ENCODE data around the gene SLC35F3.
"Not testable (repeated sequence)": the region's sequence is repeated elsewhere in the genome, so short reads cannot be mapped to it uniquely, and the experiment has no call there.

Gene SLC35F3

GRCh38 chr1:234208791-234209190 is 304.3 kb downstream of the SLC35F3 start:
- no peak overlapping the region for H3K4me2 ChIP-seq (ENCODE audit: insufficient read depth, low read length, poor library complexity, severe bottlenecking)
- no peak overlapping the region for H3K9ac ChIP-seq (ENCODE audit: low read depth, low read length, poor library complexity)

GRCh38 chr1:234210429-234210828 is 306.0 kb downstream of the SLC35F3 start:
- H3K9me3 ChIP-seq (replicated peaks in 1 of 2; ENCODE audit: control insufficient read depth in 2 of 2, insufficient read depth in 1 of 2, low read depth in 1 of 2, low read length in 2 of 2); H4K8ac ChIP-seq (ENCODE audit: low read depth, low read length); H2AK5ac ChIP-seq (ENCODE audit: low read depth, low read length); H2BK120ac ChIP-seq (ENCODE audit: low read depth, low read length); H3K4ac ChIP-seq (ENCODE audit: low read length); H3K4me2 ChIP-seq (ENCODE audit: insufficient read depth, low read length, poor library complexity, severe bottlenecking); H3K4me3 ChIP-seq (ENCODE audit: low read length in 2 of 2); H4K91ac ChIP-seq (ENCODE audit: low read depth, low read length, poor library complexity); H2BK15ac ChIP-seq (ENCODE audit: low read length); H3K79me1 ChIP-seq (ENCODE audit: low read depth, low read length); H3K27ac ChIP-seq (replicated peaks; ENCODE audit: low read length); H2BK12ac ChIP-seq (ENCODE audit: low read length); H2BK5ac ChIP-seq (ENCODE audit: low read length); H2AFZ ChIP-seq (ENCODE audit: low read length); DNase-seq (ENCODE audit: low spot score); H3K4me1 ChIP-seq (ENCODE audit: control insufficient read depth in 2 of 2, insufficient read depth in 1 of 2, low read depth in 1 of 2, low read length in 2 of 2); H3K14ac ChIP-seq (ENCODE audit: low read length); H3K18ac ChIP-seq (ENCODE audit: low read length); H3K36me3 ChIP-seq (replicated peaks in 1 of 2; ENCODE audit: control insufficient read depth in 2 of 2, insufficient read depth in 2 of 2, low read length in 2 of 2); H3K23ac ChIP-seq (ENCODE audit: low read depth, low read length, poor library complexity); H3K9ac ChIP-seq (ENCODE audit: low read depth, low read length, poor library complexity): not testable (repeated sequence)
- no CpG with 5 or more reads among the region's 1 CpG for whole genome bisulfite sequencing, 2 donors (ENCODE audit: extremely low coverage in 2 of 2, insufficient read length in 2 of 2, insufficient replicate concordance in 1 of 2)
- H3K27me3 ChIP-seq (ENCODE audit: control insufficient read depth in 3 of 3, insufficient read depth in 3 of 3, low read depth in 1 of 3, low read length in 3 of 3): peaks cover 2 to 28% (median 26%) of the 10 kb centered on the region in 3 experiments

More at GRCh38 chr1:234208791-234209190, 304.3 kb downstream of the SLC35F3 start:
- Histone ChIP-seq H3K79me1 (ENCODE audit: low read depth, low read length) (no peaks in the 10 kb centered on the region), H3K4me1 (ENCODE audit: control insufficient read depth in 2 of 2, insufficient read depth in 1 of 2, low read depth in 1 of 2, low read length in 2 of 2) (peaks cover 0 to 2% of the 10 kb centered on the region in 2 donors), H3K27me3 (ENCODE audit: control insufficient read depth in 3 of 3, insufficient read depth in 3 of 3, low read depth in 1 of 3, low read length in 3 of 3) (peaks cover 0 to 11% (median 9%) of the 10 kb centered on the region in 3 experiments), H2BK120ac (ENCODE audit: low read depth, low read length) (no peak overlapping the region), H2AFZ (ENCODE audit: low read length) (no peak overlapping the region), H3K18ac (ENCODE audit: low read length) (no peak overlapping the region), H3K14ac (ENCODE audit: low read length) (no peak overlapping the region), H4K8ac (ENCODE audit: low read depth, low read length) (no peak overlapping the region), H2BK15ac (ENCODE audit: low read length) (no peak overlapping the region), H3K9me3 (replicated peaks in 1 of 2; ENCODE audit: control insufficient read depth in 2 of 2, insufficient read depth in 1 of 2, low read depth in 1 of 2, low read length in 2 of 2) (peaks cover 0 to 2% of the 10 kb centered on the region in 2 donors), H3K4ac (ENCODE audit: low read length) (no peak overlapping the region), H2AK5ac (ENCODE audit: low read depth, low read length) (no peak overlapping the region), H3K36me3 (replicated peaks in 1 of 2; ENCODE audit: control insufficient read depth in 2 of 2, insufficient read depth in 2 of 2, low read length in 2 of 2) (no peaks in the 10 kb centered on the region), H2BK12ac (ENCODE audit: low read length) (no peak overlapping the region), H3K27ac (replicated peaks; ENCODE audit: low read length) (no peak overlapping the region), H4K91ac (ENCODE audit: low read depth, low read length, poor library complexity) (no peak overlapping the region), H2BK5ac (ENCODE audit: low read length) (no peak overlapping the region), H3K4me3 (ENCODE audit: low read length in 2 of 2) (no peak overlapping the region), H3K23ac (ENCODE audit: low read depth, low read length, poor library complexity) (no peak overlapping the region)
- WGBS, 2 donors (ENCODE audit: extremely low coverage in 2 of 2, insufficient read length in 2 of 2, insufficient replicate concordance in 1 of 2): no CpG with 5 or more reads among the region's 1 CpG
- no peak for DNase-seq (ENCODE audit: low spot score)

GRCh38 chr1:234211855-234212254 is 307.4 kb downstream of the SLC35F3 start:
- not testable (repeated sequence) for H3K4ac ChIP-seq (ENCODE audit: low read length); H3K27ac ChIP-seq (replicated peaks; ENCODE audit: low read length); H3K4me1 ChIP-seq (ENCODE audit: control insufficient read depth in 2 of 2, insufficient read depth in 1 of 2, low read depth in 1 of 2, low read length in 2 of 2); H3K14ac ChIP-seq (ENCODE audit: low read length); H3K9me3 ChIP-seq (replicated peaks in 1 of 2; ENCODE audit: control insufficient read depth in 2 of 2, insufficient read depth in 1 of 2, low read depth in 1 of 2, low read length in 2 of 2); H3K23ac ChIP-seq (ENCODE audit: low read depth, low read length, poor library complexity); H2AK5ac ChIP-seq (ENCODE audit: low read depth, low read length); H3K18ac ChIP-seq (ENCODE audit: low read length); H3K79me1 ChIP-seq (ENCODE audit: low read depth, low read length); H2BK5ac ChIP-seq (ENCODE audit: low read length); H4K8ac ChIP-seq (ENCODE audit: low read depth, low read length); DNase-seq (ENCODE audit: low spot score); H2BK15ac ChIP-seq (ENCODE audit: low read length); H2BK120ac ChIP-seq (ENCODE audit: low read depth, low read length); H3K4me2 ChIP-seq (ENCODE audit: insufficient read depth, low read length, poor library complexity, severe bottlenecking); H4K91ac ChIP-seq (ENCODE audit: low read depth, low read length, poor library complexity); H2BK12ac ChIP-seq (ENCODE audit: low read length); H3K9ac ChIP-seq (ENCODE audit: low read depth, low read length, poor library complexity); H3K4me3 ChIP-seq (ENCODE audit: low read length in 2 of 2); H3K36me3 ChIP-seq (replicated peaks in 1 of 2; ENCODE audit: control insufficient read depth in 2 of 2, insufficient read depth in 2 of 2, low read length in 2 of 2); H2AFZ ChIP-seq (ENCODE audit: low read length)
- H3K27me3 ChIP-seq (ENCODE audit: control insufficient read depth in 3 of 3, insufficient read depth in 3 of 3, low read depth in 1 of 3, low read length in 3 of 3): peaks cover 2 to 42% (median 31%) of the 10 kb centered on the region in 3 experiments
- no CpG with 5 or more reads among the region's 2 CpGs for whole genome bisulfite sequencing, 2 donors (ENCODE audit: extremely low coverage in 2 of 2, insufficient read length in 2 of 2, insufficient replicate concordance in 1 of 2)

- Histone ChIP-seq H3K27ac (replicated peaks; ENCODE audit: low read length) (no peak overlapping the region), H3K4ac (ENCODE audit: low read length) (no peak overlapping the region), H3K4me3 (ENCODE audit: low read length in 2 of 2) (no peak overlapping the region), H3K36me3 (replicated peaks in 1 of 2; ENCODE audit: control insufficient read depth in 2 of 2, insufficient read depth in 2 of 2, low read length in 2 of 2) (no peaks in the 10 kb centered on the region), H3K9ac (ENCODE audit: low read depth, low read length, poor library complexity) (no peak overlapping the region), H2AK5ac (ENCODE audit: low read depth, low read length) (no peak overlapping the region), H3K18ac (ENCODE audit: low read length) (no peak overlapping the region), H3K14ac (ENCODE audit: low read length) (no peak overlapping the region), H2AFZ (ENCODE audit: low read length) (no peak overlapping the region), H3K23ac (ENCODE audit: low read depth, low read length, poor library complexity) (no peak overlapping the region), H4K8ac (ENCODE audit: low read depth, low read length) (no peak overlapping the region), H3K27me3 (ENCODE audit: control insufficient read depth in 3 of 3, insufficient read depth in 3 of 3, low read depth in 1 of 3, low read length in 3 of 3) (peaks cover 2 to 52% (median 33%) of the 10 kb centered on the region in 3 experiments), H3K4me1 (ENCODE audit: control insufficient read depth in 2 of 2, insufficient read depth in 1 of 2, low read depth in 1 of 2, low read length in 2 of 2) (peaks cover 0 to 9% of the 10 kb centered on the region in 2 donors), H2BK15ac (ENCODE audit: low read length) (no peak overlapping the region), H3K4me2 (ENCODE audit: insufficient read depth, low read length, poor library complexity, severe bottlenecking) (no peak overlapping the region), H3K79me1 (ENCODE audit: low read depth, low read length) (no peaks in the 10 kb centered on the region), H4K91ac (ENCODE audit: low read depth, low read length, poor library complexity) (no peak overlapping the region), H2BK5ac (ENCODE audit: low read length) (no peak overlapping the region), H2BK120ac (ENCODE audit: low read depth, low read length) (no peak overlapping the region), H3K9me3 (replicated peaks in 1 of 2; ENCODE audit: control insufficient read depth in 2 of 2, insufficient read depth in 1 of 2, low read depth in 1 of 2, low read length in 2 of 2) (peaks cover 0 to 2% of the 10 kb centered on the region in 2 donors), H2BK12ac (ENCODE audit: low read length) (no peak overlapping the region)
- no CpG with 5 or more reads among the region's 4 CpGs for WGBS, 2 donors (ENCODE audit: extremely low coverage in 2 of 2, insufficient read length in 2 of 2, insufficient replicate concordance in 1 of 2)
- no peak for DNase-seq (ENCODE audit: low spot score)
Observed at GRCh38 chr1:234212764-234213657, 308.5 kb downstream of the SLC35F3 start.

Data from neuronal stem cell (in vitro differentiated cells).